Effector memory CD8-positive, alpha-beta T cell (primary cell): ENCODE measurements around the gene CDC40.
"Not testable (repeated sequence)": the region's sequence is repeated elsewhere in the genome, so short reads cannot be mapped to it uniquely, and the experiment has no call there.

Experiments used
- ATAC-seq: fragments of 150-1000 bp; cut with Tn5 transposase; replicated peaks from 2 replicates; pipeline ENCODE4 v1.10.0; 2021; ENCODE audit warnings: mild to moderate bottlenecking, moderate library complexity
- DNase-seq, 3 experiments: peaks; one replicate each; pipeline ENCODE4 v3.0.0; 2021
- H3K27ac Mint-ChIP-seq, 2 donors: one replicate each; pipeline ENCODE4 v1.8.0; 2022; ENCODE audit warnings: mild to moderate bottlenecking in 2 of 2, mixed read lengths in 2 of 2, moderate library complexity in 2 of 2
- H3K27me3 Mint-ChIP-seq, 2 donors: one replicate each; pipeline ENCODE4 v1.8.0; 2022; ENCODE audit warnings: mixed read lengths in 2 of 2
- H3K36me3 Mint-ChIP-seq: one replicate; pipeline ENCODE4 v1.8.0; 2022; ENCODE audit warnings: mild to moderate bottlenecking, moderate library complexity, mixed read lengths; ENCODE audit not compliant: insufficient read depth
- H3K4me1 Mint-ChIP-seq, 2 donors: one replicate each; pipeline ENCODE4 v1.8.0; 2022; ENCODE audit warnings: low read depth in 2 of 2, mixed read lengths in 2 of 2
- H3K4me3 Mint-ChIP-seq, 2 donors: one replicate each; pipeline ENCODE4 v1.8.0; 2022; ENCODE audit warnings: mild to moderate bottlenecking in 2 of 2, mixed read lengths in 2 of 2, moderate library complexity in 2 of 2
- H3K9me3 Mint-ChIP-seq, 2 donors: one replicate each; pipeline ENCODE4 v1.8.0; 2022; ENCODE audit warnings: mixed read lengths in 2 of 2

CDC40 gene

DNA sequence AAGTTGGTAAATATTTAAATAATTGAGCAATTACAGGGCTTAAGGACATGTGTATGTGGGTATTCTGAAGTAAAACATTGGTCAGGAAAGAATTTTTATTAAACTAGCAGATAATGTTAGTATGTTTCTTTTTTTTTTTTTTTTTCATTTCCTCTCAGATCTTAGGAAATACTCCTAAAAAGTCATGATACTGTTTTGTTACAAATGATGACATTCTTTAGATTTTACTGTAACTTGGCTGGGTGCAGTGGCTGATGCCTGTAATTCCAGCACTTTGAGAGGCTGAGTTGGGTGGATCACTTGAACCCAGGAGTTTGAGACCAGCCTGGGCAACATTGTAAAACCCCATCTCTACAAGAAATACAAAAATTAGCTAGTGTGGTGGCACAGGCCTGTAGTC, 41.5 kb downstream of the CDC40 start:
- Mint-ChIP-seq H3K27me3 (no peaks in the 10 kb centered on the region), H3K4me3 (no peak overlapping the region), H3K36me3 (peaks cover 59% of the 10 kb centered on the region), H3K27ac (peak overlapping the region in 1 of 2 donors; percentile 84), H3K4me1 (peaks cover 0 to 2% of the 10 kb centered on the region in 2 donors), H3K9me3 (no peaks in the 10 kb centered on the region)
- DNase-seq (no peak), ATAC-seq (no peak)

DNA sequence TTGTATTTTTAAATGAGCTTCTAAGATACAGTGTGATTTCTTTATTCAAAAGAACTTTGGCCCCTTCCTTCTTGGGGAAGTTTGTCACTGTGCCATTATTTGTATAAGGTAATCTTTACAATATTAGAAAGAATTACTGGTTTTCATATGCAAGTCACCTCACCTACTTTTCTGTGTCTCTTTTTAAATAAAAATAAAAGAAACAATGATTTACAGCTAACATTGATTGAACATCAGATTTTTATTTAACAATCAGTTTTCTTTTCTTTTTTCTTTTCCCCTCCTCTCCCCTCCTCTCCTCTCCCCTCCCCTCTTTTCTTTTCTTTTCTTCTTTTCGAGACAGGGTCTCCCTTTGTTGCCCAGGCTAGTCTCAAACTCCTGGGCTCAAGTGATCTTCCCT, 46.0 kb downstream of the CDC40 start:
- H3K36me3 Mint-ChIP-seq, result peaks cover 42% of the 10 kb centered on the region
- H3K9me3 Mint-ChIP-seq, result no peaks in the 10 kb centered on the region
- no peak overlapping the region for H3K4me3 Mint-ChIP-seq
- peaks cover 0 to 2% of the 10 kb centered on the region in 2 donors for H3K4me1 Mint-ChIP-seq
- no peaks in the 10 kb centered on the region for H3K27me3 Mint-ChIP-seq
- peak overlapping the region in 1 of 2 donors; percentile 88 for H3K27ac Mint-ChIP-seq
- ATAC-seq (no peak), DNase-seq (no peak)

DNA sequence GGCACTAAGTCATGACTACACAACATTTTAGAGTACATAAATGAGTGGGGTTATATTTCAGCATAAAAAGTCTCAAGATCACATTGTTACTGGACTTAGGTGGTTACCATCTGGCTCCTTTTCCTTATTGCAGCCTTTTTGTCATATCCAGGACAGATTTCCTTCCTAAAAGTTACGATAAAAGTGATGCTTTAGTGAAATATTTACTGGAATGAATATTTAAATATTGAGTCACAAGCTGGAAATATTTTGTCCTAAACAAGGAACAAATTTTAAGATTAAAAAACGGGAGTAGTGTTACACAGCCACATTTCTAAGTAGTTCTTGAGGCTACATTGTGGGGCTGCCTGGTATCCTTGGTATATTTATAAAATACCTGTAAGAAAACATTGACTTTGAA, 52.2 kb downstream of the CDC40 start:
- Mint-ChIP-seq H3K27me3 (no peaks in the 10 kb centered on the region), H3K9me3 (peaks cover 0 to 4% of the 10 kb centered on the region in 2 donors), H3K36me3 (peaks cover 8% of the 10 kb centered on the region), H3K27ac (peak overlapping the region in 1 of 2 donors; percentile 60), H3K4me1 (peaks cover 3% of the 10 kb centered on the region in 2 donors), H3K4me3 (no peak overlapping the region)
- DNase-seq (no peak), ATAC-seq (no peak)

DNA sequence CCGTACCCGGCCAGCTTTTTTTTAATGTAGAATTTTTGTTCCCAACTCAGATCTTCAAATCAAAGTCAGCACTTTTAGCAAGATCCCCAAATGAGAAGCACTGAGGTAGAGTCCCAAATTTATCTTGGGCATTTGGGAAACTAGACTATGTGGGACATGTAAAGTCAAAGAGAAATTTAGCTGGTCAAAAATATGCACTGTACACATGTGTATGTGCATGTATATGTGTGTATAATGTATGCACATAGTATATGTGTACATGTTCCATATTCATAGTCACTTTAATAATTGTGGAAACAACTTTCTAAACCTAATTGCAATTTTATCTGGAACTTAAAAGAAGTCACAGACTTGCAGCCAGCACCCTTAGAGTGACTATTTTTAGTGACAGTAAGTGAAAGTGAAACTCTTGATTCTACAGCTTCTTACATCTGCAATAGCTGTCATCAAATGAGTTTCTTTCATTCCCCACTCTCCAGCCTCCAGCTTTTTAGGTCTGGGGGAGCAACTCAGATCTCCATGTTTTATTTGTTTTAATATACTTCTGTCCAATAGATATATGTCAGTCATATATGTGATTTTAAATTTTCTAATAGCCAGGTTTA, 53.6 kb downstream of the CDC40 start:
- peak overlapping the region; percentile 57 to 79 for H3K27ac Mint-ChIP-seq
- DNase-seq, result no peak
- no peaks in the 10 kb centered on the region for H3K27me3 Mint-ChIP-seq
- H3K36me3 Mint-ChIP-seq, result peaks cover 8% of the 10 kb centered on the region
- peak; percentile 64 for ATAC-seq
- no peak overlapping the region for H3K4me3 Mint-ChIP-seq
- H3K4me1 Mint-ChIP-seq, result peaks cover 3% of the 10 kb centered on the region in 2 donors
- H3K9me3 Mint-ChIP-seq, result peaks cover 0 to 4% of the 10 kb centered on the region in 2 donors

DNA sequence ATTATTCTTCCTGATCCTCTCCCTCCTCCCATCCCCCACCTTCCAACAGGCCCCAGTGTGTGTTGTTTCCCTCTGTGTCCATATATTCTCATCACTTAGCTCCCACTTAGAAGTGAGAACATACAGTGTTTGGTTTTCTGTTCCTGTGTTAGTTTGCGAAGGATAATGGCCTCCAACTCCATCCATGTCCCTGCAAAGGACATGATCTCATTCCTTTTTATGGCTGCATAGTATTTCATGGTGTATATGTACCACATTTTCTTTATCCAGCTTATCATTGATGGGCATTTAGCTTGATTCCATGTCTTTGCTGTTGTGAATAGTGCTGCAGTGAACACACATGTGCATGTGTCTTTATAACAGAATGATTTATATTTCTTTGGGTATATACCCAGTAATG, 55.8 kb downstream of the CDC40 start:
- H3K36me3 Mint-ChIP-seq, H3K4me3 Mint-ChIP-seq, H3K27me3 Mint-ChIP-seq, H3K4me1 Mint-ChIP-seq, ATAC-seq, DNase-seq, H3K9me3 Mint-ChIP-seq: not testable (repeated sequence)
- H3K27ac Mint-ChIP-seq, result peak overlapping the region in 1 of 2 donors; percentile 49

DNA sequence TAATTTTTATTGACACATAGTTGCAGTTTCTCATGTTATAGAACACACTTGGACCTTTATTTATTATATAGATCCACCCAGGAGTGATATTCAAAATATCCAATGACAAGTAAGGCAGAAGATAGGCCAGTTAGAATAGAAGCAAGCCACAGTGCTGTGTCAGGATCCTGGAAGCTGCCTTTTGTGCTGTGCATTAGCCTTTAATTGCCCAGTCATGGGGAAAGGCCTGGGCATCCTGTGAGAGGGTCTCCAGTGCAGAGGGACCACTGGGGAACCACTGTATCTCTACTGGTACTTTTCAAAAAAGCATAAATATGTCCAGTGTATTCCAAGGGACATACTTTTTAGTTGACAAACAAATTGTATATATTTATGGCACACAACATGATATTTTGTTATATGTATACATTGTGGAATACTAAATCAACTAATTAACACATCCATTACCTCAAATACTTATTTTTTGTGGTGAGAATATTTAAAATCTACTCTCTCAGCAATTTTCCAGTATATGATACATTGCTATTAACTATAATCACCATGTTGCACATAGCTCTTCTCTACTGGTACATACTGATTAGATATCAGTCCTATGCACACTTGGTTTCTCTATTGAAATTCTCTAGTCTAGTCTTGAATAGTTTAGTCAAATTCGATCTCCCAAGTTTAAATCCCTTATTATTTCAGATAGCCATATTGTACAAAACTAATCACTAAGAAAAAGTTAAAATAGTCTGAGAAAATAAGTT, 59.5 kb downstream of the CDC40 start:
- ATAC-seq (no peak), DNase-seq (no peak)
- H3K4me1 Mint-ChIP-seq, result no peaks in the 10 kb centered on the region

DNA sequence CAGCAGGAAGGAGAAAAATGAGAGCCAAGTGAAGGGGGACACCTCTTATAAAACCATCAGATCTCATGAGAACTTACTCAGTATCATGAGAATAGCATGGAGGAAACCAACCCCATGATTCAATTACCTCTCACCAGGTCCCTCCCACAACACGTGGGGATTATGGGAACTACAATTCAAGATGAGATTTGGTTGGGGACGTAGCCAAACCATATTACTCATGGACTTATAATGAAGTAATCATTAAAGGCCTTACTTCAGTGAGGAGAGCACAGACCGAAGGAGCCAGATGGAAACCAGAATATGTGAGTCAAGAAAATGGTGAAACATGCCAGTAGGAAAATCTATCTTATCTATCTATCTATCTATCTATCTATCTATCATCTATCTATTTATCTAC, 64.4 kb downstream of the CDC40 start:
- not testable (repeated sequence) for H3K4me3 Mint-ChIP-seq, H3K27me3 Mint-ChIP-seq, H3K27ac Mint-ChIP-seq, H3K36me3 Mint-ChIP-seq, ATAC-seq, H3K9me3 Mint-ChIP-seq, H3K4me1 Mint-ChIP-seq, DNase-seq

More for the DNA sequence above, 59.5 kb downstream of the CDC40 start:
- Mint-ChIP-seq H3K27ac (no peak overlapping the region), H3K9me3 (peaks cover 0 to 4% of the 10 kb centered on the region in 2 donors), H3K27me3 (no peaks in the 10 kb centered on the region), H3K36me3 (no peaks in the 10 kb centered on the region), H3K4me3 (no peak overlapping the region)

DNA sequence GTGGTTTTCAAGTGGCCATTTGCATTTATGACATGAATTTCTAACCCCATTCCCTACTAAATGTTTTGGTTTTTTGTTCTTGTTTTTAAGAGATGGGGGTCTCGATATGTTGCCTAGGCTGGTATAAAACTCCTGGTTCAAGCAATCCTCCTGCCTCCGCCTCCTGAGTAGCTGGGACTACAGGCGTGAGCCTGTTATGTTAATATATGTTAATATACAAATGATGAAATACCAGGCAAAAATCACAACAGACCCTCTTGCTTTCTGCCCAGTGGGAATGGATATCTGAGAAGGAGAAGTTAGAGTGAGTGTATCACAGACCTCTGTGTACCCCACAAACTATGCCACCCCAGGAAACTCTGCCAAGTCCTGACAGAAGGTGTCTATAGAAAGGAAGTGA, 66.2 kb downstream of the CDC40 start:
- no peak for ATAC-seq
- no peak overlapping the region for H3K27ac Mint-ChIP-seq
- no peak overlapping the region for H3K4me3 Mint-ChIP-seq
- H3K9me3 Mint-ChIP-seq, result peaks cover 0 to 1% of the 10 kb centered on the region in 2 donors
- H3K4me1 Mint-ChIP-seq, result no peaks in the 10 kb centered on the region
- no peak for DNase-seq
- H3K36me3 Mint-ChIP-seq, result no peaks in the 10 kb centered on the region
- H3K27me3 Mint-ChIP-seq, result no peaks in the 10 kb centered on the region

DNA sequence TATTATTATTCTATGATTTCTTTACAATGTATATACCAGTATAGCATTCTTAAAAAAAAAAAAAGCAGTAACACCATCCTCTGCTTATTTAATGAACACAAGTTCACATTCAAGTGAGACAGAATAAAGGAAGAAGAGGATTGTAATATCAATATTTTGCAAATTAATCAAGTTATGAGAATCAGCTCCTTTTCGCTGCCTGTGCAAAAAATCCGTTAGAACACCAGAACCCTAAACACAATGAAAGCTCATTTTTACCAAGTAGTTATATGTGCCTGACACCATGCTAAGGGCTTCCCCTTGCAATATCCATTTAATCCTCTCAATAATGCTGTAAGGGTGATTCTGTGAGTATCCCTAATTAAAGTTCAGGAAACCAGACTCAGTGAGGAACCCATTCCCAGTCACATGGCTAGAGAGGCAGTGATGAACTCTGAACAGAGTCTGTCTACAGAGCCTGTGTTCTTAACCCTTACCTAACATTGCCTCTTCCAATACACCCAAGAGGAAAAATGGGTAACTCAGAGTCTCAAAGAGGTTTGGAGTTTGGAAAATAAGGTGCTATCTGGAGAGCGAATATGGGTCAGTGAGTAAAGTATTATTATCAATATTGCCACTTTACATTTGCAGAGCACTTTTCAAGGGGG, 66.8 kb downstream of the CDC40 start:
- Mint-ChIP-seq H3K4me3 (no peak overlapping the region), H3K4me1 (no peaks in the 10 kb centered on the region), H3K36me3 (peaks cover 4% of the 10 kb centered on the region), H3K27ac (no peak overlapping the region), H3K9me3 (peaks cover 0 to 1% of the 10 kb centered on the region in 2 donors), H3K27me3 (no peaks in the 10 kb centered on the region)
- DNase-seq (no peak), ATAC-seq (no peak)

DNA sequence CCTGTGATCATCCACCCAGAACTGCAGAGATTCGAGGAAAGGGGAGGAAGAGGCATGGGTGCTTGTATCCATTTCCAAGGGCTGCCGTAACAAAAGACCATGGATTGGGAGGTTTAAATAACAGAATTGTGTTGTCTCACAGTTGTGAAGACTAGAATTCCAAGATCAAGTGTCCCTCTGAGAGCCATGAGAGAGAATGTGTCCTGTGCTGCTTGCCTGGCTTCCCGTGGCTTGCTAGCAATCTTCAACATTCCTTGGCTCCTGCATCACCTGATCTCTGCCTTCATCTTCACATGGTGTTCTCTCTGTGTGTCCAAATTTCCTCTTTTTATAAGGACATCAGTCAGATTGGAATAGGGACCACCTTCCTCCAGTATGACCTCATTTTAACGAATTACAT, 69.8 kb downstream of the CDC40 start:
- ATAC-seq (no peak), DNase-seq (no peak)
- Mint-ChIP-seq H3K4me1 (no peaks in the 10 kb centered on the region), H3K27me3 (peaks cover 0 to 1% of the 10 kb centered on the region in 2 donors), H3K4me3 (no peak overlapping the region), H3K36me3 (peaks cover 4% of the 10 kb centered on the region), H3K9me3 (peaks cover 0 to 1% of the 10 kb centered on the region in 2 donors), H3K27ac (no peak overlapping the region)

DNA sequence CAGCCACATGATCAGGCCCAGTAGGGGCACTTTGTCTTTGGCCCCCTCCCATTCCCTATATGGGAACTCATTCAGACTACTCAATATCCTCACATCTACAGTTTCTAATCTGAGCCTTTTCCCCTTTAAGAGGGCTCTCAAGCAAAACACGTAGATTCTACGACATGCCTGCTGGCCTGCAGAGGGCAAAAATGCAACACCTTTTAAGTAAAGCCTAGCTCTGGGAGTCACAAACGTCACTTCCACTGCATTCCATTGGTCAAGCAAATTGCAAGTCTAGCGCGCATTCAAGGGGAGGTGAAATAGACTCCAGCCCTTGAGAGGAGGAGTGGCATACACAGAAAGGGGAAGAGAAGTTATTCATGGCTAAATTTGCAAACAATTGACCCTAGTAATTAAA, 70.6 kb downstream of the CDC40 start:
- H3K36me3 Mint-ChIP-seq, result peaks cover 4% of the 10 kb centered on the region
- no peaks in the 10 kb centered on the region for H3K4me1 Mint-ChIP-seq
- DNase-seq (no peak), ATAC-seq (no peak)
- peaks cover 0 to 1% of the 10 kb centered on the region in 2 donors for H3K9me3 Mint-ChIP-seq
- H3K27me3 Mint-ChIP-seq, result peaks cover 0 to 9% of the 10 kb centered on the region in 2 donors
- H3K27ac Mint-ChIP-seq, result no peak overlapping the region
- H3K4me3 Mint-ChIP-seq, result no peak overlapping the region

DNA sequence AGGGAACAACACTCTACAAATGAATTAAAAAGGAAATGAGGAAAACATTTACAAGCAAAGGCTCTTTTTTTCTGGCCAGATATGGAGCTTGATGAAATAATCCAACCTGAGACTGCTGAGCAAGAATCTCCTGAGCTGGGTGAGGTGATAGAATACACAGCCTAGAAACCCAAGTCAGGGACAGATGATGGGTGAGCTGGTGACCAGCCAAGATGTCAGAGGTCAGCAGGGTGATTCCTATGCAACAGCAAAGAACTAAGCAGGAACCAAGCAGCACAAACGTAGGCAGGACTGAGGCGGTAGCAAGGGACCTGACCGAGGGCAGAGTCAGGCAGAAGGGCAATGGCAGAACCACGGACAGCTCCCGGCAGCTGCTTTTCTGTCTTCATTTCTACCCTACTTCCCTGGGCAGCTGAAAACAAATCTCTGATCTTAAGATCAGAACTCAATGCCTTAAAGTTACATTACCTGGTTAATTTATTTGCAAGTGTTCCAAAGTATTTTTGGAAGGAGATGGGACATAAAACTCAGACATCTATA, 75.1 kb downstream of the CDC40 start:
- H3K27me3 Mint-ChIP-seq, result peaks cover 16 to 18% of the 10 kb centered on the region in 2 donors
- ATAC-seq (no peak), DNase-seq (no peak)
- H3K4me1 Mint-ChIP-seq, result no peaks in the 10 kb centered on the region
- peaks cover 1 to 5% of the 10 kb centered on the region in 2 donors for H3K9me3 Mint-ChIP-seq
- H3K27ac Mint-ChIP-seq, result no peak overlapping the region
- H3K36me3 Mint-ChIP-seq, result peaks cover 4% of the 10 kb centered on the region
- H3K4me3 Mint-ChIP-seq, result no peak overlapping the region

DNA sequence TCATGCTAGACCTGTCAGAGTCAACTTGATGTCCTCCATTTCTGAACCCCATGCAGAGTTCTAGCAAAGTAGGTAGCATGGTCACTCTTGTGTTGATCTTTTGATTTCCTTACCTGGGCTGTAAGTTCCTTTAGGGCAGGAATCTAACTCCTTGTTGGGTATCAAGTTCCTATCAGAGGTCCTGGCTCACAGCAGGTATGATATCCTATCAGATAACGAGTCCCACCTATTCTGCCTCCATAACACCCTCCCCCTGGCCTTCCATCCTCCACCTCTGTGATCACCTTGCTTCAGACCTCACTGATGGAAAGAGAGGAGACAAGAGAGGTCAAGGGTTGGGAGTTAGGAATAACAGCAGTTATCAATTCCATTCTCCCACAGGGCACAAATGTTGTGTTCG, 76.1 kb downstream of the CDC40 start:
- H3K9me3 Mint-ChIP-seq, result peaks cover under 1 to 8% of the 10 kb centered on the region in 2 donors
- peaks cover 4% of the 10 kb centered on the region for H3K36me3 Mint-ChIP-seq
- H3K27me3 Mint-ChIP-seq, result peaks cover 20 to 22% of the 10 kb centered on the region in 2 donors
- ATAC-seq (no peak), DNase-seq (no peak)
- H3K27ac Mint-ChIP-seq, result no peak overlapping the region
- H3K4me1 Mint-ChIP-seq, result no peaks in the 10 kb centered on the region
- no peak overlapping the region for H3K4me3 Mint-ChIP-seq
